DMS153 treated with DMSO at 0.1 percent for 48 hours (cell line): ENCODE measurements around the gene KCNN4.
"Not testable (repeated sequence)": the region's sequence is repeated elsewhere in the genome, so short reads cannot be mapped to it uniquely, and the experiment has no call there.

ENCODE experiments used
- DNase-seq: peaks from one replicate; lab custom pipeline; 2025; ENCODE audit not compliant: unreplicated experiment; lab: John Stamatoyannopoulos, UW

The KCNN4 gene

DNA sequence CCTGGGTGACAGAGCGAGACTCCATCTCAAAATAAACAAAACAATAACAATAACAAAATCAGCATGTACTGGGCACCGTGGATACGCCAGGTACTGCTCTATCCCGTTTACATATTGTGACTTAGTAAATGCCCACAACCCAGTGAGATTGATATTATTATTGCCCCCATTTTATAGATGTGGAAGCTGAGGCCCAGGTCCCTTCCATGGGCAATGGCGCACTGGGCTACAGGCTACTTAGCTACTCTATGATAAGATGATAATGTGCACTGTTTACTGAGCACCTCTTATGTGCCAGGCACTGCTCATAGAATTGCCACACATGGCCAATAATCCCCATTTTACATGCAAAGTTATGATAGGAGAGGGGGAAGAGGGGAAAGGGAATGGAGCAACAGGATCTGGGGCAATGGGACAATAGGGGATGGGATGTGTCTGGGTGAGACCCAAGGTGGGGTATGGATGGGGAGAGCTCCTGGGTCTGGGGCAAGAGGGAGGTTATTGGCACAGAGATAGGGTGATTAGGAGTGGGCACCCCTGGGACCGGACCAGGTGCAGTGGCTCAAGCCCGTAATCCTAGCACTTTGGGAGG is 5.4 kb downstream of the KCNN4 start:
- DNase-seq: no peak

DNA sequence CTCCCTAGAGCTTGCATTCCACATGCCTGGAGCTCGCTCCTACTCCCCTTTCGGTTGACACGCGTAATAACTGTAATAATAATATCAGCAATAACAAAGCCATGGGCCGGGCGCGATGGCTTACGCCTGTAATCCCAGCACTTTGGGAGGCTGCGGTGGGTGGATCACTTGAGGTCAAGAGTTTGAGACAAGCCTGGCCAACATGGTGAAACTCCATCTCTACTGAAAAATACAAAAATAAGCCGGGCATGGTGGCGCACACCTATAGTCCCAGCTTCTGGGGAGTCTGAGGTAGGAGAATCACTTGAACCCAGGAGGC is 5.9 kb downstream of the KCNN4 start:
- not testable (repeated sequence) for DNase-seq

DNA sequence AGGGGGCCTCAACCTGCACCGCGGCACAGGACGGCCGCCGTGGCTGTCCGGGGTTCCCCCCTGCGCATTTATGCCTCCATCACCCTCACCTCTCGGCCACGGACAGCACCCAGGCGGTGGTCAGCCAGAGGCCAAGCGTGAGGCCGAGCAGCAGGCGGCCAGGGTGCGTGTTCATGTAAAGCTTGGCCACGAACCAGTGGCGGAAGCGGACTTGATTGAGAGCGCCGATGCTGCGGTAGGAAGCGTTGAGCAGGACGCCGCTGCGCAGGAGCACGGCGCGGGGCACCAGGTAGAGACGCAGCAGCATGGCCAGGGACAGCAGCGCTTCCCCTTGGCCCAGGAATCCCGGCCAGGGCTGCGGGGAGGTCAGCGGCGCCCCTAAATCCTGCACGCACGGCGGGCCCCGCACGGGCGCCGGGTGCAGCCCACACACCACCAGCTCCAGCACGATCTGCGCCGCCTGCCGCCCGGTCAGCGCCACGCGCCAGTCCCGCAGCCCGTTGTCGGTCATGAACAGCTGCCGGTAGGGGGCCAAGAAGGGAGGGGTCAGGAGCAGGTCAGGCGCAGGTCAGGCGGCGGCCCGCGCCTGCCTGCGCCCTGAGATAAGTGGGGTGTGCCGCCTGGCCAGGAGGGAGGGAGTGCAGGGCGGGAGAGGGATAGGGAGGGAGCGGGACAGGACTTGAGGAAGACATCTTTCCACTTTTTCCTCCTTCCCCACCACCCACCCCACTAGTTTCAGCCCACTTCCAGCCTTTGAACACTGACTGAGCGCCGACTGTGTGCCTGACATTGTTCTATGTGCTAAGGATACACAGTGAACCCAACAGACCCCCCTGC is 6.5 kb downstream of the KCNN4 start:
- DNase-seq: no peak

DNA sequence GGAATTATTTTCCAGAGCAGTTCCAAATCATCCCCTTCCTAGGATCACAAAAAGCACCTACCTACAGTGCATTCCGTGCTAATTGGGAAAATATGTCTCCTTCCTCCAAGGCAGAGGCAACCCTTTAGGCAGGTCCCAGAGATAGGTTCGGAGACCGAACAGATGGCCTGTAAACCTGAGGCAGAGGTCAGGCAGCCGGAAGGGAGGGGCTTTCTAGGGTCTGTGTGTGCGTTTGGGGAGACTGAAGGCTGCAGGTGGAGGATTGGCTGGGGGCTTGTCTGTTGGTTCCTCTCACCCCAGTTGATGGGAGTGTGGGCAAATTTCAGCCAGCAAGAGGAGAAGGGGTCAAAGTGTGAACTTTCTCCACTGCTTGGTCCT is 7.1 kb downstream of the KCNN4 start:
- no peak for DNase-seq

DNA sequence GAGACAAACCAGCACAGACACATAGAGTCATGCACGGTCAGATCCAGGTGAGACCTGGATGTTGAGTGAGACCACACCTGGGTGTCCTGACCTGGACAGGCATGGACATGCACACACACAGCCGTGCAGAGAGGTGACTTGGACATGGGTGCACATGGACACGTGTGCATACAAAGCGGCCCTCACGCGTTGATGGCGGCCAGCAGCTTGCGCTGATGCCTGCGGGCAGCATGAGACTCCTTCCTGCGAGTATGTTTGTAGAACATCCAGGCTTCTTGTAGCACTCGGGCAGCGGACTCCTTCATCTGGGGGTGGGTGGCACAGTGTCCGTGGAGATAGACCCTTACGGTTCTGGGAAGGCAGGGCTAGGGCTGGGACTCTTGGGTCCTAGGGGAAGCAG is 11.5 kb downstream of the KCNN4 start:
- DNase-seq: no peak

DNA sequence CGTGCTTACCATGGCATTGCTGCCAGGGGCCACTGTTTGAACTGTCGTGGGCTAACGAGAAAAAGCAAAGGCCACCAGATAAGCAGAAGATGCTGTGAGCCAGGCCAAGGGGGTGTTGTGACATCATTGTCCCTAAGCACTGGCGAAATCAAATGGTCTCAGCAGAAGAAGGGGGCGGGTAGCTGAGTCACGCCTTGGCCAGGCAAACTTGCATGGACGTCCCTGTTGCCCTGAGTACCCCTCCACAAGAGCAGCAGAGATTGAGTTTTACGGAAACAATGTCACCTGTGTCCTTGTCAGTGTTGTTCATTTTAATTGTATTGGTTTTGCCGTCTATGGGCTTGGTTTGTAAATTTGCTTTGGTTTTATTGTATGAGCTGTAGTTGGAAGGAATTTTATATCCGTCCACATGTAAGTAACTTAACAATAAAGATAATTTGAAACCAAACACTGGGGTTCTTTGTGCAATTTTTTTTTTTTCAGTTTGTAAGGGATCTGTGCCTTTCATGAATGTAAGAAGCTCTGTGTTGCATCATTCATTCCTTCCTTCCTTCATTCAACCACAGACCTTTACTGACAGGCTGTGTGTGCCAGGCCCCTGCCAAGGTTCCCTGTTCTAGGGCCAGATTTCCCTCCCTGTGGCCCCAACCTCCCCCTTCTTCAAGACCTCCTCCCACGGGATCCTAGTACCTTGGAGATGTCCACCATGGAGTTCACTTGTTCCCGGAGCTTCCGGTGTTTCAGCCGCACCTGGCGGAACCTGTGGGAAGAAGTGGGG is 12.3 kb downstream of the KCNN4 start:
- DNase-seq: no peak

DNA sequence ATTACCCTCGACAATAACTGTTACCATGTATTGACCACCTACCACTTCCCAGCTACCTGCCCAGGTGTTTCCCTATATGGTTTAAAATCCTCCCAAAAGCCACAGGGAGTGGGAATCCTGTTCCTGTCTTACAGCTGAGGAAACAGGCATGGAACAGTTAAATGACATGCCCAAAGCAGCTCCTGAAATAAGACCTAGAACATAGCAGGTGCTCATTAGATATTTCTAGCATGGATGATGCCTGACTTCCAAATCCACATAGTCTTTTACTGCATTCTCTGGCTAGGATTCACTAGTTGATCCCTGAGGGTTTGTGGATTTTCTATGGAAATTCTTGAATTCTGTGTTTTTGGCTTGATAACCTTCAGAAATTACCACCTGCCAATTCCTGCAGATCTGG is 13.0 kb downstream of the KCNN4 start:
- no peak for DNase-seq

DNA sequence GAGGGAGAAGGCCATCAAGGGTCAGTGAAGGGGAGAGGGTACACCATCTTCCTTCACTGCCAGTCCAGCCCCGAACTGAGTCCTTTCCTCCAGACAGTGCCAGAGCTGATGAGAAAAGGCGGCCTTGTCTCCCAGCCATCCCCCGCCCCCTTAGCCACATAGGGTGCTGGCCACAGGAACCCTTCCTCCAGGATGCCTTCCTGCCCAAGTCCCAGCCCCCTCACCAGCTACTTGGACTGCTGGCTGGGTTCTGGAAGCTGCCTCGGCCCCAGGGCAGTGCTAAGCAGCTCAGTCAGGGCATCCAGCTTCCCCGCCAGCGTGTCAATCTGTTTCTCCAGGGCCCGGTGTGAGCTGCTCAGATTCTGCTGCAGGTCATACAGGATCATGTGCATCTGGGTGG is 13.5 kb downstream of the KCNN4 start:
- DNase-seq: no peak

DNA sequence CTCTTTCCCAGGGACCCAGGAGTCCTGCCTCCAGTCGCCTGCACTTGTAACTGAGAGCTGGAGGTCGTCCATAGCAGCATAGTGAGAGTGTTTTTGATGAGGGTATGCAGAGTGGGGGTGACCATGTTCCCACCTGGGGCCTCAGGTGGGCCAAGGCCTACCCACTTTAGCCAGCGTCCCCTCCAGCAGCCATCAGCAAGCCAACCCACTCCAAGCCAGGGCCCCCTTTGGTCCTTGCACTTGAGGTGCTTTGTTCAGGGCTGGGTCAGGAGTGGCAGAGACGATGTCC is 14.1 kb downstream of the KCNN4 start:
- DNase-seq: no peak

DNA sequence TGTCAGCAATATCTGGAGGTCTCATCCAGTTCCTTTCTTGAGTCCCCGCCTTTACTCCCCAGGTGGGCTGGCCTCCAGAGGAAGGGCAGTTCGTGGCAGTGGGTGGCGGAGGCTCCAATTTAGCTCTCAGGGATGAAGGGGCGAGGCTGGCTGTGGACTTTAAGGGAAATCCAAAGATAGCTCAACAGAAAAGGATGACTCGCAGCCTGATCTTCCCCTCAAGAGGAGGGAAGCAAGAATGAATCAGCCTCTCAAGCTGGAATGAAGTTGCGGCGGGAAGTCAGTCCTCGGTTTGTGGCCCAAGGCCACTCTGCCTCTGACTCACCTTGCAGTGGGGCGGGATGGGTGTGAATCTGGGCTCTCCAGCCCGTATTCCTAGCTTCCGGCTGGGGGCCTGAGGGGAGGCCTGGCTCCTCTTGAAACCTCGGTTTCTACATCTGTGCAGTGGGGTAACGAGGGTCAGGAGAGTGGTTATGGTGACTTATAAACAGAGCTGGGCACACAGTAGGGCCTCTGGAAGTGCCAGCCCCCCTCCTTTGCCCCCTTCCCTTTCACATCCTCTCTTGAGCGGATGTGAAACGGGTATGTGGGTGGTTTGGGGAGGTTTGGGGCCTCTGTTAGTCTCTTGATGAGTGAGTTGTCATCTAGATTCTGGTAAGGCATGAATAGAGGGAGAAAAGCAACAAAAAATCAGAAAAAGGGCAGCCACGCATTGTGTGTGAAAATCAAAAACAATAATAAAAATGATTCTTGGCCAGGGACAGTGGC is 15.5 kb downstream of the KCNN4 start:
- DNase-seq: no peak

DNA sequence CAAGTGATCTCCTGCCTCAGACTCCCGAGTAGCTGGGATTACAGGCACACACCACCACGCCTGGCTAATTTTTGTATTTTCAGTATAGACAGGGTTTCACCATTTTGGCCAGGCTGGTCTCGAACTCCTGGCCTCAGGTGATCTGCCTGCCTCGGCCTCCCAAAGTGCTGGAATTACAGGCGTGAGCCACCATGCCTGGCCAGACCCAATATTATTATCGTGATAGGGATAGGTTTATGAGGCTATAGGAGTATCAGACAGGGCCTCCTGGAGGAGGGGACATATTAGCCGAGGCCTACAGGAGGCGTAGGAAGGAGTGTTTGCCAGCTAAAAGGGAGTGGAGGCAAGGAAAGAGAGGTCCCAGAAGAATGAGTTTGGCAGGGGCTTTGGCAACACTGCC is 16.1 kb downstream of the KCNN4 start:
- not testable (repeated sequence) for DNase-seq

DNA sequence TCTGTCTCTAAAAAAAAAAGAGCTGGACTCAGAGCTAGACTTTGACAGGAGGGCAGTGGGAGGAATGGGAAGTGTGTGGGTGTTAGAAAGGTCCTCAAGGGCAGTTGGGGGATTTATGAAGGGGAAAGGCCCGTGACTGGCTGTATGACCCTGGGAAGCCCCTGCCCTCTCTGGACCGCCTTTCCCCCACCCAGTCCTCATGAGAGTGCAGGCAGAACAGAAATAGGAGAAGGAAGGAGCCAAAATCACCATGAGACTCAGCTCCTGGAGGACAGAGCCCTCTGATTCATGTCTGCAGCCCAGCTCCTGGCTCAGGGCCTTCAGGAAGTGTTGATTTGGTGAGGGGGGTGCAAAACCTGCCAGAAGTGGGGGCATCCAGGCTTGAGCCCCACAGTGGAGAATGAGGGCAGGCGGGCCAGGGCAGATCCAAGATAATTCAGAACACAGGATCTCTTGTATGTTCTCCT is 17.3 kb downstream of the KCNN4 start:
- no peak for DNase-seq

DNA sequence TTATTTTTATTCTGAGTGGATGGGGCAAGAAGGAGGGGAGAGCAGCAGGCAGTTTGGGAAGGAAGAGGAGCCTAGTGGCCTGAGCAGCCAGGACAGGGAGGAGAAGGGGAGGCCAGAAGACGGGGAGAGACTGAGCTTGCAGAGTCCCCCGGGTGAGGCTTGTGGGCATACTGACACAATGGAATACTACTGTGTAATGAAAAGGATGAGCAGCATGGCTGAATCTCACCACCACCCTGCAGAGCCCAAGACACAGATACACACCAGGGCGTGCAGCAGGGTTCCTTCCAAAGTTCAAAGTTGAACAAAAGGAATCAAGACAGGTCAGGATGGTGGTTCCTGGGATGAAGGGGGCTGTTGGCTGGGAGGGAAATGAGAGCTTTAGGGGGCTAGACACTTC is 18.0 kb downstream of the KCNN4 start:
- no peak for DNase-seq

DNA sequence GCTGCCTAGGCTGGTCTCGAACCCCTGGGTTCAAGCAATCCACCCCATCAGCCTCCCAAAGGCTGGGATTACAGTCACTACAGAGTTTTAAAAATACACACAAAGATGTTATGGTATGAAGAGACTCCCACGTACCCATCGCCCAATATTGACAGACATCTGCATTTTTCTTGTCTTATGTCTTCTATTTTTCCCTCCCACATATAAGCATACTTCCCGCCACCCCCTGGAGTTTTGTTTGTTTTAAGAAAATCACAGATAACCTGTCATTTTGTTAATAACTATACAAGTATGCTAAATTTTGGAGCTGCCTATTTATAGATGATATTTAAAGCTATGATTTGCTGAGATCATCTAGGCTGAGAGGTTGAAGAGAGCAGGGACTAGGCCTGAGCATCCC is 19.8 kb downstream of the KCNN4 start:
- DNase-seq: no peak

DNA sequence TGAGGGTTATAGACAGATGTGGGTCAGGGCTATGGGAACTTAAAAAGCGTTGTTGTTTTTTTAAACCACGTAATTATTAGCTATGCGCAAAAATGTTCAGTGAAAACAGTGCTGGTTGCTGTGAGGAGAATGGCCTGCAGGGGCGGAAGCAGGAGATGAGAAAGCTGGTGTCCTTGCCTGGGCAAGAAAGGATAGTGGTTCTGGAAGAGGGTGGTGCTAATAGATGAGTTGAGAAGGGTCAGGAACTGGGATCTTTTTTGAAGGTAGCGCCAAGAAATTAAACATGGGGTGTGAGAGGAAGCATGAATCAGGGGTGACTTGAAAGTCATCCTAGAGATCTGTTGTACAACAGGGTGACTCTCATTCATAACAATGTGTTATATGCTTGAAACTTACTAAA is 21.3 kb downstream of the KCNN4 start:
- DNase-seq: no peak

DNA sequence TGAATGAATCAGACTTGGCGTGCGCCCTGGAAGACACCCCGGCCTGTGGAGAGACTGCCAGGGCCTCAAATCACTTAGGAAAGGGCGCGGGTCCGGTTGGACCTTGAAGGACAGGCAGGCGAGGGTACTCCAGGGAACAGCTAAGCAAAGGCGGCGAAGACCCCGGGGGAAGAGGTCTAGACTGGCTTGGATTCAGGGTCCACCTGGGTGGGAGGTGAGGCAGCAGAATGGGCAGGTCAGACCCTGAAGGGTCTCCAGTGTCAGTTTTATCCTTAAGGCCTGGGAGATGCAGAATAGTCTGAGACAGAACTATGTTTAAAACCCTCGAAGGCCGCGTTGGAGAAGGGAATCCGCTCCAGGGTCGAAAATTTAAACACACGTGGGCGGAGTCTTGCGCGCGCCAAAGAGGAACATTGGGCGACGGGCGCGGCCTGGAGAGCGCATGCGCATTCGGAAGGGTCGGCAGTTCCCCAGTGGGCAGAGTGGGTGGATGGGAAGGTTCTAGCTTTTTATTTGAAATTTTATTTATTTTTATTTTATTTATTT is 25.4 kb downstream of the KCNN4 start:
- peak; percentile 77 for DNase-seq

DNA sequence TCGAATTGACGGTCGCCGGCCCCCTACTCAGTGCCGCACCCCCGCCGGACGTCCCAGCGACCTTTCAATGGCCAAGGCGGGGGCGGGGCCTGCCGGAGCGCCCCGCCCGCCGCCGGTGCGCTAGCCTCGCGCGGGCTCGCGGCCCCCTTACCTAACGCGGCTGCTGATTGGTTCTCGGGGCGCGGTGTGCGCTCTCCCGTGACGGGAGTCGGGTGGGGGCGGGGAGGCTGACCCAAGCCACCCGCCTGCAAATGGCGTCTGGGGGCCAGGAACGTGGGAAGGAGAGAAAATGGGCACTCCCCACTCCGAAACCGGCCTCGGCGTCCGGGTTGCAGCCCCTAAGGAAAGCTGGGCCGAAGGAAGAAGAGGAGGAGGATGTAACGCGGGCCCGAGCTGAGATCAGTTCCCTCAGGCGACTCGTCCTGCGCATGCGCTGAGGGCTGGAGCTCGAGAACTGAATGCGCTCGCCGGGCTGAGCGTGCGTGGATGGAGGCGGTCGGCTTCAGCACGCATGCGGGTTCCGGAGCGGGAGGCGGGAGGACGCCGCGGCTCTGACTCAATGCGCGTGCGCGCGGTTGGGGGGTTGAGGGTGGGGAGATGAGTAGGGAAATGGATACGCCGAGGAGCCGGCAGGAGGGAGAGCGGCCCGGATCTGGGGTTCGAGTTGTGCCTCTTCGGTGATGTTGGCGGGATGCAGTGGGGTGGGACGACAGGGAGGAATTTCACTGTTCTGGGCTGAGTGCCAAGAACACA is 26.1 kb downstream of the KCNN4 start, which contains the start of gene SMG9:
Gene SMG9 (minus strand): TSS at position 460 of the 753 bp plus-strand sequence. CDS start 4,221 bp downstream, outside the sequence.
- DNase-seq: peak; percentile 92

DNA sequence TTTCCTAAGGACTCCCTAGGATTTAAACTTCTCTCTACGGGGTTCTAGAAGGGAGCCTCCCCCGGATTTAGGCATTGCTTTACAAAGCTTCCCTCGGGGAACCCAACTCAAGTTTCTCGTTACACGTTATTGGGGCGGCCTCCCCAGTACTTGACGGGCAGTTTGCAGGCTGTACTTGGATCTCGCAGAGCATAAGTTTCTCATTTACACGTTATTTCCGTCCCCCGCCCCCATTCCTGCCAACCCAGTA is 26.6 kb downstream of the KCNN4 start:
- no peak for DNase-seq

DNA sequence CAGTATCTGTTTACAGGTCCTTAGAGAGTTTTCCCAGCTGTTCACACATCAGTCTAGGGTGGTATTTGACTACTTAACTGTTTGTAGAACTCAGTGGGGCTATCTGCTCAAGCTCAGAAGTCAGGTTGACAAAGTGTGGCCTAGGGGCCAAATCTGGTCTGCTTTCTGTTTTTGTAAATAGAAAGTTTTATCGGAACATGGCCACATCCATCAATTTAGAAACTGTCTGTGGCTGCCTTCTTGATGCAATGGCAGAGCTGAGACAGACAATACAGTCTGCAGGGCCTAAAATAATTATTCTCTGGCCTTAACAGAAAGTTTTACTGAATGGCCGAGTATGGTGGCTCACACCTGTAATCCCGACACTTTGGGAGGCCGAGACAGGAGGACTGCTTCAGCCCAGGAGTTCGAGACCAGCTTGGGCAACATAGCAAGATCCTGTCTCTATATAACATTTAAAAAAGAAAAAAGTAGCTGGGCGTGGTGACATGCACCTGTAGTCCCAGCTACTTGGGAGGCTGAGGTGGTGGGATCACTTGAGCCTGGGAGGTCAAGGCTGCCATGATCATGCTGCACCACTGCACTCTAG is 28.4 kb downstream of the KCNN4 start:
- no peak for DNase-seq

DNA sequence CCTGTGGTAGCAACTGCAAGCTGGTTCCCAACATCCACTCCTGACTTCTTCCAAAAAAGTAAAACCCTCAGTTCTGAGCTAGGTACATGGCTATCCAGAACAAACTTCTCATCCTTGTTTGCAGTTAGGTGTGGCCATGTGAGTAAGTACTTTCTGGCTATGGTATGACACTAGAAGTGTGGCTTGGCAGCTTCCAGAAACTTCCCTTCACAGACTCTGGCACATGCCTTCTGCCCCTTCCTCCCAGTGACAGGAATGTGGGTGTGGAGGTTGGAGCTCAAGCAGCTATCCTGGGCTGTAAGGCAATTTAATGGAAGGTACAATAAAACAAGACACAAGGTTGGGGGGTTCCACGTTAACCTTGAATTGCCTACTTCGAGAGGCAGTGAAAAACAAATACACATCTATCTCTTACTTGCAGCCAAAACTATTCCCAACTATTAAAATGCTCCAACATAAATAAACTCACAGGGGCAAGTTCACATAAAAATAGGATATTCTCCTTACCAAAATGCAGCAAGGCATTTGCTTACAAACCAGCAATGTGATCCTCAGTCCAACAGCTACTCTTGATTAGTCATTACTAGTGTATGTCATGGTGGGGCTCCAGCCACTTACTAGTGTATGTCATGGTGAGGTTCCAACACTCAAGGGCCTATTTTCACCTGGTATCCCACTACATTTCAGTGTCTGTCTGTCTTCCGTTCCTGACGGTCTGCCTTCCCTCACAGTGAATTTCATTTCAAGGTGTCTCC is 29.1 kb downstream of the KCNN4 start:
- DNase-seq: no peak
